ENCODE data around the gene KDM4B.
"Not testable (repeated sequence)": the region's sequence is repeated elsewhere in the genome, so short reads cannot be mapped to it uniquely, and the experiment has no call there.

The KDM4B gene

DNA sequence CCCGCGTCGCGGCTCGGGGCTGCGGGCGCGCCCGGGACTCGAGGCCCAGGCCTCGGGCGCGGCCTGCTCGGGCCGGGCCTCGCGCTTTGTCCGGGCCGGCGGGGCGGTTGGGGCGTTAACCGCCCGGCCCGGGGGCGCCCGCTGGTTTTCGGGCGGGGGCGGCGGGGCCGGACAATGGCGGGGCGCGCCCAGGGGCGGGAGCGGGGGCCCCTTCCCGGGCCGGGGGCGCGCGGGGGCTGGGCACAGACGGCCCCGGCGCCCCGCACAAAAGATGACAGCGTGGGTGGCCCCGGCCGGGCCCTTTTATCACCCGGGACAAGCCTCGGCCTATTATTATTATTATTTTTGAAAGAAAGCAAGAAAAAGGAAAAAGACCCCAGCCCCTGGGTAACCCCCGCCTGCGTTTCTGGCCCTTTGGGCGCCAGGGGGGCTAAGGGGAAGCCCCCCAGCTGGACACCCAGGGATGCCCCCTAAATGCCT, 419 bp downstream of the KDM4B start:
- no peak for DNase-seq

DNA sequence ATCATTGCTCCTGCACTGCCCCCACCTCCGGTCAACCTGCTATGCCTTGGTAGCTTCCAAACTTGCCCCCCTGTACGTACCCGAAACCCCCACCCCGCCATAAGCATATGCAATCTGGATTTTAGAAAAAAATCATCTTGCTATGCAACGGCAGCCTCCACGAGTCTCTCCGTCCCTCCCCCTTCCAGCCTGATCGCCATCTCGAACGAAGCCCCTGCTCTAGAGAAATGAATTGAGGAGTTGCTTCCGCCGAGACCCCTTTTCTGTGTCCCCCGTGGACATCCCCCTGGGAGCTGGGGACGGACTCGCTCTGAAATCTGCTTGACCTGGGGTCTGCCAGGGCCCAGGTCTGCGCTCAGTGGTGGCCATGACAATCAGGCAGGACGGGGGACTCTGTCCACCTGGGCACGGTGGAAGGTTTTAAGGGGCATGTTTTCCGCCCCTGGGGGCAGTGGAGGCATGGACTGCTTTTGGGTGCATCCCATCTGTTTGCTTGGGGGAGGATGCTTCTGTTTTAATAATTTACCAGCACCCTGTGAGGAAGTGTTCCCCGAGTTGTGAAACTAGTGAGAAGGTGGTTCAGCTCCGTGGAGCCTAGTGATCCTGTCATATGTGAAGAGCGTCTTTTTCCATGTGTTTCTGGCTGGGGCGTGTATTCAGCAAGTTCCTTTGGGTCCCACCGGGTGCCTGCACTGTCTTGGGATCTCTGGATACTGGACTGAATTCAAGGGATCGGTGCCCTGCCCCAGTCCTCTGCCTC, 1.0 kb downstream of the KDM4B start:
- DNase-seq: no peak

DNA sequence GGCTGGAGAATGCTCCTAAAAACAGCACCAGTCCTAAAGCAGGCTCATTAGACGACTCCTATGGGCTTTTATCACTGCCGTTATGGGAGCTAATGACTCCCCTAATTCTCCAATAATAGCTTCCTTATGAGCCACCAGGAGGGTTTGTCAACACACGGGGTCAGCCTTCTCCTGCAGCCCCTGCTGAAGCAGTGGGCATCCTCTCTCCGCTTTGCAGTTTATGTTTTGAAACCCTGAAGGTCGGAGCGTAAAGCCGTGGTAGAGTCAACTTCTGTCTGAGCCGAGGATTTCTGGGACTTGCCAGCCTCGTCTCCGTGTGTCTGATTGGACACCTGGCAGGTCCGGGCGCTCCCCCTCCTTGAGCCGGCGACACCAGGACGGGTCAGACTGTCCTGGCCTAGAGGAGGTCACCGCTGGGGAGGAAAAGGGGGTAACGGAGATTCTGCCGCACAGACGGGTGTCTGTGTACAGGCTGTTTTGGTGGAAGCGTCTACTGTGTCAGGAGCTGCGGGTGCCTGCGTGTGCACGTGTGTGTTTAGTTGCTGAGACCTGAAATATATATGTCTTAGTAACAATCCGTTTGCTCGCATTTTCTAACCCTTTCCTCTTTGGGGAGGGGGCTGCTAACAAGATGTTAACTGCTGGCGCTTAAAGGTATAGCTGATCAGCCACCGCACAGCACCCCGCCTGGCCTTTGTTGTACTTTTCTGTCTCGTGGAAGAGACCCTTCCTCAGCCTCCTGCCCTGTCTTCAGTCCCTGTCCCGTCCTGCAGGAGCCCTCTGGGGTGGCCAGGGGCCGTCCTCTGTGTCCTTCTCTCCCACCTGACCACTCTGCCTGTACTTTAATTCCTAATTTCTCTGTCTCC, 1.9 kb downstream of the KDM4B start:
- no peak for DNase-seq

DNA sequence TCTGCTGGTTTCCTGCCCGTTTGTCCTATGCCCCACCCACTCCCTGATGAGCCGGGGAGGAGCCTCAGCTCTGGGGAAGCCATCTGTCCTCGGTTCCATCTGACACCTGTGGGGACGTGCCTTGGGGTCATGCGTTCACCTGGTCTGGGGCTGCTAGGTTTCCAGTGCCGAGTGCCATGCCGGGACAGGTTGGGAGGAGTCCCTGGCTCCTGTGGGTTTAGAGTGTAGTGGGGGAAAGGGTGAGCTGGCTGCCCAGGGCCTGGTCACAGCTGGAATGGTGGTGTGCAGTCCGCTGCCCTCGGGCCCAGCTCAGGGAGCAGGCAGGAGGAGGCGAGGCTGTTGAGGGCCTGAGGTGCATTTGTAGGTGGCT, 2.5 kb downstream of the KDM4B start:
- DNase-seq: no peak

DNA sequence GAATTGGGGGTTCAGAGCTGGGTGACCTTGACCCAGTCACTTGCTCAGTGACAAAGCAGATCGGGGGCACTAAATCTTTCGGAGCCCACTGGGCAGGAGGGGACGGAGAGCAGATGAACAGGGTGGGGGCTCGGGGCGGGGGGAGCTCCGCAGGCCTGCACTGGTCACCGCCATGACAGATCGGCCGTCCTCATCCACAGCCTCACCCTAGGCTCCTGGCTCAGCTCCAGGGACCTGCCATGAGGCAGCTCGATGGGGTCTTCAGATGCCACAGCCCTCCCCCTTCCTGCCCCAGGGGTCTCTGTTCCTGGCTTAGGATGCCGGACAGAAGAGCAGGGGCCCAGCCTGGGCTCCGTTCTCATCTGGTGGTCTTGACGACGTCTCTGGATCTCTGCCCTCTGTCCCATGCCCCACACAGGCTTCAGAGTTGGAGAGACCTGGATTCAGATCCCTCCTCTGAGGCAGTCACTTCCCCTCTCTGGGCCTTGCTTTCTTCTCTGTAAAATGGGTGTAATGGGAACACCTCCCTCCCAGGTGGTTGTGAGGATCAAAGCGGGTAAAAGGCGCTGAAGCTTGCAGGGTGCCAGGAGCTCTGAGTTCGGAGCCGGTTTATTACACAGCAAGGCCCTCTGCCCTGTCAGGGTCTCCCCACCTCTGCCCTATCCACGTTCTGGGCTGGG, 3.0 kb downstream of the KDM4B start:
- DNase-seq: no peak

GRCh38 chr19:4972509-4973230, 3.8 kb downstream of the KDM4B start:
- no peak for DNase-seq

DNA sequence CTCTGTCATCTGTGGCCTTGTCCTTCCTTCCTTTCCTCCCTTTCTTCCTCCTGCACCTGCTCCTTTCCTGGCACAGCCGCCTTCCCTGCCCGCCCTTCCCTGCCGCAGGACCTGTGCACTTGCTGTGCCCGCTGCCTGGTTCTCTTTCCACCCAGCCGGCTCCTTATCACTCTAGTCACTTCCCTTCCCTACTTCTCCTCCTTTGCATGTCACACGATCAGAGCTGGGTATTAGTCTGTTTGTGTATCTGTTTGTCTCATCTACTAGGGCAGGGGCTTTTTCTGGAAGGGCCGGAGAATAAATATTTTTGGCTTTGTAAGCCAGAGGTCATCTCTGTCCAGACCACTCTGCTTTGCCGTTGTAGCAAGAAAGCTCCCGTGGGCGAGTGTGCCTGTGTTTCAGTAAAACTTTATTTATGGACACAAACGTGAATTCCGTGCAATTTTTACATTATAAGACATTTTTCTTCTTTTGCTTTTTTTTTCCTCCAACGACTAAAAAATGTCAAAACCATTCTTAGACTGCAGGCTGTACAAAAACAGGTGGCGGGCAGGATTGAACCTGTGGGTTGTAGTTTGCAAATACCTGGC, 6.1 kb downstream of the KDM4B start:
- DNase-seq: no peak

DNA sequence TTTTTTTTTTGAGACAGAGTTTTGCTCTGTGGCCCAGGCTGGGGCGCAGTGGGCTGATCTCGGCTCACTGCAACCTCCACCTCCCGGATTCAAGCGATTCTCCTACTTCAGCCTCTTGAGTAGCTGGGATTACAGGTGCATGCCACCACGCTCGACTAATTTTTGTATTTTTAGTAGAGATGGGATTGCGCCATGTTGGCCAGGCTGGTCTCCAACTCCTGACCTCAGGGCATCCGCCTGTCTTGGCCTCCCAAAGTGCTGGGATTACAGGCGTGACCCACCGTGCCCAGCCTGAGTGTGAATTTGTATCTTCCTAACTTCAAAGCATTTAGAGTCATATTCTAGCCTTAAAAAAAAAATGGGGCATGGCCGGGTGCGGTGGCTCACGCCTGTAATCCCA, 6.7 kb downstream of the KDM4B start:
- DNase-seq: not testable (repeated sequence)

GRCh38 chr19:4976401-4977298, 7.7 kb downstream of the KDM4B start:
- no peak for DNase-seq

- no peak for DNase-seq
These were observed 8.6 kb downstream of the KDM4B start for GRCh38 chr19:4977299-4978174.

DNA sequence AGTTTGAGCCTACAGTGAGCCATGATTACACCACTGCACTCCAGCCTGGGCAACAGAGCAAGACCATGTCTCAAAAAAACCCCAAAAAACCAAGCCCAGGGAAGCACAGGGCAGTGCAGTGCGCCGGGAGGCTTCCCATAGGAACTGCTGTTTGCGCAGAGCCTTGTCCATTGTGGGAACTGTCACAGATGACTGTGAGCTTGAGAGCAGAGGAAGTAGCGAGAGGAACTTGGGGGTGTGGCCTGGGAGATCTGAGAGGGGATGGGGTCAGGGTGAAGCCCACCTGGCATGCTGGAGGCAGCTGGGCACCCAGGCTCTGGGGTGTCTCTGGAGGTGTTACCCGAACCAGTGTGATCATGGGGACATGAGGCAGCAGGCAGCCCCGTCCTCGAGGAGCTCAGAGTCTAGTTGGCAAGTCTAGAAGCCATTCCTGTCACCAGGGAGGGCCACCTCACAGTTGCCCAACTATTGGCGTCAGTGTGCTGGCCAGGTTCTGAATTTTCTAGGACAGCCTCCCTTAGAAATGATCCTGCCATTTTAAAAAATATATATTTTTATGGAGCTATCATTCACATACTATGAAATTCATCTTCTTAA, 10.4 kb downstream of the KDM4B start:
- DNase-seq: no peak

- no peak for DNase-seq
These were observed 11.2 kb downstream of the KDM4B start for GRCh38 chr19:4980067-4980466.

DNA sequence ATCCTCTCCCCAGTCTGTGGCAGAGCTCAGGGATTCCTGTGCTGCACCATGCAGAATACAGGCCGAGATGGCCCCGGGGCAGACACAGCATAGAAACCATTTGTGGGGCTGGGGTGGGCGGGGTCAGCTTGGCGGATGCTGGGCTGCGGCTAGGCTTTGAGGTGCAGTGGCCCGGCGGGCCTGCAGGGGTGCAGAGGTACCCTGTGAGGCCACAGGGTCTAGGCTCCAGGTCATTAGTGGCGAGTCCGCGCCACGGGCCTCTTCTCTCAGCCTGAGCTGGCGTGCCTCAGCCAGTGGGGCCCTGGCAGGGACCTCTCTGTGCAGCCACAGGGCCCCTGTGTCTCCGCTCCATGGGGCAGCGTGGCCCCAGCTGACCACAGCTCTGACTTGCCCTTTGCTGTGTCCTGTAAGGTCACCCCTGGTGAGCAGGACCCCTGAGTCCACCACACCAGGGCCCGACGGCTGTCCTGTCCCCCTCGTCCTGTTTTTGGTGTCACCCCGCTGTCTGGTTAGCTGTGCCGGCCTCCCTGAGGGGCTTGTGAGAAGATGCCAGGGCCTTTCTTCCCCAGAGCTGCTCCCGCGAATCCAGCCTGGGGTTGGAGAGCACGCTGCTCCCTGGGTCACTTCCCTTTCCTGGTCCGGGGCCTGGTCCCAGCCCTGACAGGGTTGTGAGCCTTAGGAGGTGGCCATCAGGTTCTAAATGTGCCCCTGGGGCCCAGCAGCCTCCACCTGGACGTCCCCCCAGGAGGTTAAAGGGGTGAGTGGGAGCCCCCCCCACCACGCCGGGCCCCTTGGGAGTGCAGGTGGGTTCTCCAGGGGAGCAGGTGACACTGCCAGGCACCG, 12.1 kb downstream of the KDM4B start:
- no peak for DNase-seq

DNA sequence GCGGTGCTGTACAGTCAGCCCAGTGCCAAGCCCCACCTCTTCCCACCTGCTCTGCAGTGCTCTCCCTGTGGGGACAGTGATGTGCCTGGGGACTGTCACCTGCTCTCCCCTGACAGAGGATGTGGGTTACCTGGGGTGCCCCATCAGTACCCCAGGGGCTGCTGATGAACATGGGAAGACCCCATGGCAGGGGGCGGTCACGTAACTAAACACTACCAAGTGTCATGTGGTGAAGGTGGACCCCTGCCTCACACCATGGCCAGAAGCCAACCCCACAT, 12.7 kb downstream of the KDM4B start:
- no peak for DNase-seq

DNA sequence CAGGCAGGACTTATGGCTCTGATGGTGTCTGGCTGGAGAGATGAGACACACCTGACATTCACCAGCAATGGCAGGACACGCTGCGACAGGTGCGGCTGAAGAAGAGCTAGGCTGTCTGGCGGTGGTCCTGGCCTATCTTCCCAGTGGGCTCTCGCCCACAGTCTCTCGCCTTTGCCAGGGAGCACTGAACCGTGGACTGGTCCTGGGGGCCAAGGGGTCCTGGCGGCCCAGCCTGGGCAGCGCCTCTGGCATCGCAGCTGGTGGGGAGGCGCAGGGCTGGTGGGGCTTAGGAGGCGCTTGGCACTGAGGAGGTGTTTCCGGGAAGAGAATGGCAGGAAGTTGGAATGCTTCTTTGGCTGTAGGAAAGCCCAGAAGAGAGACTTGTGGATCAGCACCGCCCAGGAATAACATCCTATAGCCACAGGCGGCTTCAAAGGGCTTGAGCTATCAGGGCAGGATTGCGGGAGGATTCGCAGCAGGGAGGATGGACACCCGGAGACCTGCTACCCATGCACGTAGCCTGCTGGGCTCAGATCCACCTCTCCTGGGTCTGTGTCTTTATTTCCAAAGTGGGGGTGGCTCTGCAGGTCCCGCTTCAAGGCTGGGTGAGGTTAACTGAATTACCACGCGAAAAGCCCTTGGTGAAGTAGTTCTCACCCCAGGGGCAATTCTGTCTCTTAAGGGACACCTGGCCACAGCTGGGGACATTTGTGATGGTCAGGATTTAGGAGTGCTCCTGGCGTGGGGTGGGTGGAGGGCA, 14.6 kb downstream of the KDM4B start:
- DNase-seq: no peak

- DNase-seq: no peak
These were observed 15.1 kb downstream of the KDM4B start for GRCh38 chr19:4984106-4984380.

- DNase-seq: no peak
These were observed 15.6 kb downstream of the KDM4B start for GRCh38 chr19:4984438-4984990.

DNA sequence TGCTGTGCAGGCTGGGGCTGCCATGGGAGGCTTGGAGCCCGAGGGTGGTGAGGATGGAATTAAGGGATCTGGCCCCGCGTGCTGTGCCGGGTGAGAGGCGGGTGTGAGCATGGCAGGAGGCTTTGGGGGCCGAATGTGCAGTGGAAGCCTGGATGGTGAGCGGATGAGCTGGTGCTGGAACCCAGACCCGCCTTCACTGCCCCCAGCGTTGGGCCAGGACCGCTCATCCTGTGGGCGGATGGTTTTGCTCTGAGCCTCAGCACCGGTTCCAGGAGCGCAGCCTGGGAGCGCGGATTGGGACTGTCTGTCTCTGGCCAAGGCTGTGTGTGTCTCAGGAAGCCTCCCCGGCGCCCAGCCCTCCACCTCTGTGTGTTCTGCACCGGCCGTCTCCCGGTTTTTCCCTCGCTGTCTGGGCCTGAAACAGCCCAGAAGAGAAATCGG, 16.7 kb downstream of the KDM4B start:
- DNase-seq: no peak
